CD4-positive, alpha-beta T cell treated with Interleukin-17A for 1 hour (primary cell): ENCODE measurements around the gene TRAF6.

Experiments used
- DNase-seq: peaks from one replicate; pipeline ENCODE4 v3.0.0-alpha.2; 2020

The TRAF6 gene

DNA sequence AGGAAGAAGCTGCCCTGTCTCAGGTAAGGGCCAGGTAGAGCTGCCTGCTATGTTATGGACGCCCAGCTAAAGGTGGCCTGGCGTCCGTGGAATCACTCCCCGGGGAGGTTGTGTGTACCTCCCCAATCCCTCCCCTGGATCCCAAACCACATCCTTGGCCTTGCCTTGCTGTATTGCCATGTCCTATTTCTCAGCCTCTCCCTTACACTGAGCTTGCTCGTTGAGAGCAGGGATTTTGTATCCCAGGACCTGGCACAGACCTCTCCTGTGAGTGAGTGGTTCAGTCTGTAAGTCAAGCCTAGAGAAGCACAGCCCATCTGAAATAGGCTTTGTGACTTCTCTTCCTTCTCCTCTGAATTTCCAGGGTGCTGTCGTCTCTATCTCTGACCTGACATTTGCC is 53.9 kb downstream of the TRAF6 start:
- no peak for DNase-seq

DNA sequence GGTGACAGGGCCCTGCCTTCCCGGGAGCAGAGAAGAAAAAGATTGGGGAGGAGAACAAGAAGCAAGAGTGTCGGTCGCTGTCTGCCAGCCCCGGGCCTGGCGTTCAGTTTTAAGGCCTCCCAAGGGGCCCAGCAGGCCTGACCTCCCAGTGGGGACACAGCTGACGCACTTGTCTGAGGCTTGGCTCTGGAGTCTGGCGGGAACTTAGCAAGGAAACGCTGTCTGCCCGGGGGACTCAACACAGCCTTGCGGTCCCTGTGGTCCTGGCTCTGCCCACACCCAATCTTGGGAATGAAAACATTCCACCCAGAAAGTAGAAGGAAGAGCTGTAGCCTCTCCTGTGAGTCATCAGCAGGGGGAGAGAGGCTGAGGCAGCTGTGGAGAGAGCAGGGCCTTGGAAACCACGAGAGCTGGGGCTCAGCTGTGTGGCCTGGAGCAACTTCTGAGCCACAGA is 54.4 kb downstream of the TRAF6 start:
- no peak for DNase-seq

DNA sequence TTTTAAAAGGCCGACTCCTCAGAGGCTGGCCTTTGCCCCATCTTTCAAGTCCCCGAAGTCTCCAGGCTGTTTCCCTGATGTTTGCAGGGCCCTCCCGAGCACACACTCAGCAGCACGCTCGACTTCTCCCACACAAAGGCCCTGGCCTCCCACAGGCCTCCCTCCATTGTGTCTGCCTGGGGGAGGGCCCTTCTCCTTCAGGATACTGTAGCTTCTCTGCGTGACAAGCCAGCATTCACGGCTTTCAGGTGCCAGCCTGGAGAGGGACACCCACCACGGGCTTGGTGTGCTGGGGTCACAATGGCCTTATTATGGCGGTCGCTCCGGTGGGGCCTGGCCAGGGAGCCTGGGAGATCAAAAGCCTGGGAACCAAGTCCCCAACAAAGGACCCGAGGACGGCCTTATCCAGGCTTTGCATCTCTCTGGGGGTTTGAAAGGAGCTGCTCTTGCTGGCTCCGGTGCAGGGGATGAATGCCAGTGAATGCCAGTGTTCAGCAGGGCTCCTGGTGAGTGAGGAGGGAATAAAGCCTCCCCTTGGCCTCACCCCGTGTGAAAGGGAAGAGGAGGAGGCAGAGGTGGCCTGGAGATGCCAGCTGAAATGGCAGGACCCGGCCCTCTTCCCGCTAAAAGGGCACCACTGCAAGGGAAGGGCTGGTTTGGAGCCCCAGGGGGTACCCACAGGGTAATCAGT is 55.0 kb downstream of the TRAF6 start:
- no peak for DNase-seq

DNA sequence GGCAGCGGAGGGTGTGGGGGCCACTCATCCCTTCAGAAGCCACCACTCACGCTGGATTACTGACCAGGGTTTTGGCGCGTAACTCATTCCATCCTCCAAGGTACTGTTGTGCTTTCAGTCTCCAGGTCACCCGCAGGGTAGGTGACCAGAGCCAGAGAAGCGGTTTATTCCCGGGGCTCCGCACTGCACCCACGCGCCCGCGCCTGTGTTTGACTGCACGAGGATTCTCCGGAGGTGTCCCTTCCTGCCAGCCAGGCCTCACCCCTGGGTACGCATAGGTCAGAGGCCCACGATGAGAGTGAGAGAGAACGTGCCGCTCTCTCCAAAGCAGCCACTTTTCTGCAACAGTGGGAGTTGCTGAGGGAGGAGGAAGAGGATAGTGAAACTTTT is 55.5 kb downstream of the TRAF6 start:
- no peak for DNase-seq

DNA sequence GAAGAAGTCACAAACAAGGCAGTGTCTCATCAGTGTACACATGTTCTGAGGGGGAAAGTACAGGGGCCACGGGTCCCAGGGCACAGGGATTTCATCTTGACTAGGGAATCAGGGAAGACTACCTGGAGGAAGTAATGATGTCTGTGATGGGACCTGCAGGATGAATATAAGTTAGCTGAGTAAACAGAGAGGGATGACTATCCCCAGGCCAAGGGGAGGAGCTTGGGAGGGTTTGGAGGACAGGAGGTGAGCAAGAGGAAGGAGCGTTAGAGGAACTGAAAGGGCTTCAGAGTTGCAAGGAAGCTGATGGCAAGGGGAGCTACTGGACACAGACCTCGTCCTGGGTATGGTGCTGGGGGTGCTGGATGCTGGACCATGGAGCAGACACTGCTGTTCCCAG is 56.4 kb downstream of the TRAF6 start:
- DNase-seq: no peak

DNA sequence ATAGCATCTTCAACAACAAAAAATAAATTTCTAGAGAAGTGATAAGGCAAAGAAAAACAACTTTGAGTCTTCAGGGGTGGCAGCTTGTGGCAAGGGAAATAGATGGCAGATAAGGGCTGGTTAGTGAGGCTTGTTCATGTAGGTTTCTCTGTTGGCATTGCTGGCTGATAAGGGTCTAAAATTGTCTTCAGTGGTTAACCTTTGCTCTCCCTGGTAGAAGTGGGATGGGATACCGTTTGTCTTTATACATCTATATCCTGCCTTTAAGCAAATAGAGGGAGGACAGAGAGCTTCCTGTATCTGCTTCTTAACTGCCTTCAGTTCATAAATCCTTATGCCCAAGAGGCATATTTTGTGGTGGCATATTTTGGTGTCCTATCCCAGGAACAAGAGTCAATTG is 57.1 kb downstream of the TRAF6 start:
- peak; percentile 17 for DNase-seq

DNA sequence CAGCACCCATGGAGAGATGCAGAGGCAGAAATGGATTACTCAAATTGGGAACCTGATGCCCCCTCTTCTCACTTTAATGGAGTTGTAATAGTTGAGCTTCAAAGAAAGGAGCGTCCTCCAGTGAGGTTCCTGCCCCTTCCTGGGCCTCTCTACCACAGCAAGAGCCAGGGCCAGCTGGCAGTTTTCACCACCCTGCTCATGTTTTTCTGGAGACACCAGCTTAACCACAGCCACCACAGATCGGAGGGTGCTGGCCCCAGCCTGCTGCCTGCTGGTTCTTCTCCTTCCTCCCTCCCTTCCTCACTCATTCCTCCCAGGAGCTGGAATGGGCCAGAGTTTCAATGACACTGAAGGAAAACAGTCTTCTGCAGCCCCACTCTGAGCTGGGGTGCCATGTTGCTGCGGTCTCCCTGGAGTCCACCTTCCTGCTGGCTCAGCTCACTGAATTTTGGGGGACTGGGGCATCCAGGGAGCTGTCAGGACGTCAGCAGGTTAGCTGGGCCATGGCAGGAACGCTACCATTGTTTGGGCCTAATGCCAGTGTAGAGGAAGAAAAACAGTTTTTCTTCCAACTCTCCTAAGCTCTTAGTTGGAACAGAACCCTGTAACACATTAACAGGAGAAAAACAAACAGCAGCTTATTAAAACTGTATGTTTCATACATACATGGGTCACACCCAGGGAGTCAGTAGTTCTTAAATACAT is 57.7 kb downstream of the TRAF6 start:
- peak; percentile 41 for DNase-seq

DNA sequence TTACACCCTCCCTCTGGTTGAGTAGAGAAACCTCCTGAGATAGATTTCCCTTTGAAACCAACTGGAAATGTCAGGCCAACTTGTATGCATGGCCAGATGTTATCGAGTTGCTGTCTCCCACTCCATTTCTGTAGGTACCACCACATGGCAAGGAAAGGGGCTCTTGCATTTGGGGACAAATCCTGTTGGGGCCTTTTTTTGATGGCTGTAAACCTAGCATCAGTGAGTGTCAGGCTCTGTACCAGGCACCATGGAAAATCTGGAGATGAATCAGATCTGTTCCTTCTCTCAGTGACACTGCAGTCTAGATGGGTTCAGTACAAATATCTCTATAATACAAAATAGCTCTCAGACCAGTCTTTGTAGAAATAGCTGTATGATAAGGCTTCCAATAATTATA is 58.4 kb downstream of the TRAF6 start:
- no peak for DNase-seq

DNA sequence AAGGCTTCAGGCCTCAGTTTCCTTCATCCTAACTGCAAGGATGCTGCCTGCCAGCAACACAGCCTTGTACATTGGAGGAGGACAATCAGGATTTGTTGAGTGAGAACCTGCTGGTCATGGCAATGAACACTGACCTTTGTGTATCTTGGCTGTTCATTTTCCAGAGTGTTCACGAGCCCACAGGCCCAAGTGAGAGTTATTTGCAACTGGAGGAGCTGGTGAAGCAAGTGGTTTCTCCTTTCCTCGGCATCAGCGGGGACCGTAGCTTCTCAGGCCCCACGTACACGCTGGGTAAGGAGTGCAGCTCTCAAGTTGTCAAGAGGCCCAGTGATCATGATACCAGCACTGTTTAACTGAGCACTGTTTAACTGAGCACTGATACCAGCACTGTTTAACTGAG is 59.0 kb downstream of the TRAF6 start:
- no peak for DNase-seq

DNA sequence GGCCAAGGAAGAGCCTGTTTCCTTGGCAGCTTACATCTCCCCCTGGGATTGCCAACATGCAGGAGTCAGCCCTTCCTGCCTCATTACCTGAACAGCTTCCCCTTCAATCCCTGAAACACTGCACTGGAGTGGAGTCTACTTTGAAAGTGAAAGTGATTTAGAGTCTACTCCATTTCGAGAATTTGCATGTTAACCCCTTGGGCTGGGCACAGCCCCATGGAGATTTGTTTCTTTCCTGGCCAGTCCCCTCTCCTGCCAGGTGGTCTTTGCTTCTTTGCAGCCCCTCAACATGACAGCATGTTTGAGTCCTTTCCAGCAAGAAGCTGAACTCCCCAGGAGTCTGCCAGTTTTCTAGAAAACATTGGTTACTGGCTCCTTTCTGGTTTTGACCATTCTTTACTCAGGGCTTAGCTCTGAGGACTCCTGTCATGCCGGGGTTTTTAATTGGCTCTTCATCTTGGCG is 59.9 kb downstream of the TRAF6 start:
- DNase-seq: no peak

DNA sequence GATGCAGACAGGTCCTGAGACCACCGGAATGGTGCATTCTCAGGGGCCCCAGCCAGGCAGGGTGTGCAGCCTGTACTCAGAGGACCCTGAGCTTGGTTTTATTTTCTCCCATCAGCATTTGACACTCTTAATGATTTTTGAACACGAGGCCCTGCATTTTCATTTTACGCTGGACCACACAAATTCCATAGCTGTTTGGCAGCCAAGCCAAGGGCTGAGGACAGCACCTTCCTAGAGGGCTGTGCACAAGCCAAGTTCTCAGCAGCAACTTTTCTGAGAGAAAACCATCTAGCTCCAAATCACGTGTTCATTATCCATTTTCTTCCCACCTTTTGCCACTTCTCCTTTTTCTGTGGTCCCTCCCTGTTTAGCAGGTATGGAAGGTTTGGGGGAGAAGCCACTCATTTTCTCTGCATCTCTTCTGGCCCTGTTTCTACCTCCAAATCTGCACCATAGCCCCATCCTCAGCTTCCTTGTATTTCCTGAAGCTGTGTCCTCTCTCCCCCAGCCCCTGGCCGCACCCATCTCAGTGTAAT is 60.4 kb downstream of the TRAF6 start:
- no peak for DNase-seq

DNA sequence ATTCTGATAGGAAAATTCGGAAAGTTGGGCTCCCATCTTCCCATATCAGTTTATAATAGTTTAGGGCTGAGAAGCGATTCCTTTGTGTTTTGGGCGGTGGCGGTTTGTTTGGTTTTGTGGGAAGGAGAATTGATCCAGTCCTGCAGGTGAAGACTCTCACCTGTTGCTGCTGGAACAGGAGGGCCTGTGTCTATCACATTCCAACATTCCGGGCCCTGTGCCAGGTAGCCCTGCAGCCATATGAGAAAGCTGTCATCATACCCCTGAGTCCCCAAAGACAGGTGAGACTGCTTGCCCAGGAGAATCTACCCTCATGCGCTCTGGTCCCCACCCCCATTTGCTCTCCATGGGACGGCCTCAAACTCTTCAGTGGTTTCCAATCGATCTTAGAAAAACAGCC is 62.1 kb downstream of the TRAF6 start:
- DNase-seq: no peak

DNA sequence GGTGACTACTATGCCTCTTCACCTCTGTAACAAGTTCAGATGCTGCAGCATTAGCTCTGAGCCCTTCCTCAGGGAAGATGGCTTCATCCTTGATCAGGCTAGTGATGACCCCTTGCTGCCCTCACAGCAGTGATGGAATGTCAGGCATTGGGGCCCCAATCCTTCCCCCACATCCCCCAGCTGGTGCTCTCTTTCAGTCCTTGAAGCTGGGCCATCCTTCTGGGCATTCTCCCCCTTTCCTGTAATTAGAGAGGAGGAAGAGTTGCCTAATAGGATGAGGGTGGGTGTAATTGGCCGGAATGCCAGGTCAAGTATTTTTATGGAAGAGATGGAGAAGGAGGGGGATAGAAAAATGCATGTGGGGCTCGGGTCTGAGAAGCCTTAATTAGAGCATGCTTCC is 62.6 kb downstream of the TRAF6 start:
- DNase-seq: no peak

DNA sequence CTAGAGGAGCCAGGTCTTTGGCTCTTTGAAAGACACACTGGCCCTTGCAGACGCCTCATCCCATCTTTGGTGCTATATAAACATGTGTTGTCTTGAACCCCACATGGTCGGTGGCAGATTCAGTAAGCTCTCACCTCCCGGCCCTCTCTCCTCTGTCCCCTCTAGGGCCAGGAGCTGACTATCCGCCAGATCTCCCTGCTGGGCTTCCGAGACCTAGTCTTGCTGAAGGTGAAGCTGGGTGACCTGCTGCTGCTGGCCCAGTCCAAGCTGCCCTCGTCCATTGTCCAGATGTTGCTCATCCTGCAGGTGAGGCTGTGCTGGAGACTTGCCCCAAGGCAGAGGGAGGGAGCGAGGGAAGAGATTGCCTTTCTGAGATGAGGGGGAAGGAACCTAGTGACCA is 63.9 kb downstream of the TRAF6 start:
- no peak for DNase-seq

DNA sequence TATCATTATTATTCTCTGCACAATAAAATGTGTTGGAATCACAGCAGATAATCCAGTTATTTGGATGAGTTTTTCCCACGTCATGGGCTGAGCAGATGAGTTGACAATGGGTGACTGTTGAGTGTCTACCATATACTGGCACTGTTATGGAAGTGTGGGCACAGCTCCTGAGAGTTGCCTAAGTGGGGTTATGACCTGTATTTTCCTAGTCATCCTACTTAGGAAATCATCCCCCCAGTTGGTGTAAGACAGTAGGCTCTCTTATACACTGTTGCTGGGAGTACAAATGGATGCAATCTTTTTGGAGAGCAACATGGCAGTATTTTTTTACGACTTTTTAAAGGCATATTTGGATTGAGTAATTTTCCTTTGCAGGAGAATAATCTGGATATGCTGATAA is 66.4 kb downstream of the TRAF6 start:
- DNase-seq: no peak

DNA sequence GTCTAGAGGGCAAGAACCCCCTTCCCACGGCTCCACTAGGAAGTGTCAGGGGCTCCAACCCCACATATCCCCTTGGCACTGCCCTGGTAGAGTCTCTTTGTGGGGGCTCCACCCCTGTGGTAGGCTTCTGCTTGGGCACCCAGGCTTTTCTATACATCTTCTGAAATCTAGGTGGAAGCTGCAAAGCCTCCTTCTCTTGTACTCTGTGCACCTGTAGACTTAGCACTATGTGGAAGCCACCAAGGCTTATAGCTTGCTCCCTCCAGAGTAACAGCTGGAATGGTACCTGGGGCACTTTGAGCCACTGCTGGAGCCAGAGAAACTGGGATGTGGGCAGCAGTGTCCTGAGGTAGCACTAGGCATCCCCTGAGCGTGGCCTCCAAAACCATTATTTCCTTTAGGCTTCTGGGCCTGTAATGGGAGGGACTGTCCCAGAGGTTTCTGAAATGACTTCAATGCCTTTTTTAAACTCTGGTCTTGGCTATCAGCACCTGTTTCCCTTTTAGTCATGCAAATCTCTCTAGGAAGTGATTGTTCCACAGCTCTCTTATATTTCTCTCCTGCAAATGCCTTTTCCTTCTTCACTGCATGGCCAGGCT is 68.4 kb downstream of the TRAF6 start:
- no peak for DNase-seq

DNA sequence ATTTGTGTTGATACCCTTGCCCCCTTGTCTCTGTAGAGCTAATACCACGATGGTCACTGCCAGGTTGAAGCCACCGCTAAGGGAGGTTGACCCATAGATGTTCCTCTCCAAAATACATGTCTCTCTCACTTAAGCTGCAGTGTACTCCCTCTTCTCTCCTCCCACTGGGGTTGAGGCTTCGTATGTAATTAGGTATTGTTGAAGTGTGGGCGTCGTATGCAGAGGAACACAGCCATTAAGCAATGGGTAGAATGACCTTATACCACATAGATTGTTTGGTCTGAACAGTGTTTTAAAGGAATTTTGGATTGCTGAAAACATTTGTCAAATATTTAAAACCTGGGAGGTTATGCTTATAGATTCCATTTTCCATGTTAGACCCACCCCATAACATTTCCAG is 71.9 kb downstream of the TRAF6 start:
- DNase-seq: no peak

DNA sequence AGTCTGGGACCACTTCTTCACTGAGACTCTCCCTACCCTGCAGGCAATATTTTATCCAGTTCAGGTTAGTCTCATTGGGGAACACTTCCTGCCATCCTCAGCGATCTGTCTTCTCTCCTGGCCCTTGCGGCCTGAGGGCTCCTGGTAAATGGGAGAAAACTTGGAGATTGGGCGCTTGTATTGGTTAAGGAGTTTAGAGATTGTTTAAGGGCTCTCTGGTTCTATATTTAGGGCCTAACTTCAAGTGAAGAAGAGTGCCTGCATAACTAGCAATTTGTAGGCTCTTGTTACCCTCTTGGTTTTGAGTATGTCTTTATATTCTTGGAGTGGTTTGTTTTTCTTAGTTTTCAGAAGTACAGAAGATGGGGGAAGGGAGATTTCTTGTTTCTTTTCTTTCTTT is 72.7 kb downstream of the TRAF6 start:
- DNase-seq: no peak
